Testis (tissue), 3 donors: ENCODE data around the gene KLHL13. TPM values are rescaled to one million over a fixed set of nuclear protein-coding genes. Genes with fewer than 3 reads are reported as not detected.
"Not testable (repeated sequence)": the region's sequence is repeated elsewhere in the genome, so short reads cannot be mapped to it uniquely, and the experiment has no call there.

Source experiments
- DNase-seq: peaks from one replicate; pipeline ENCODE4 v3.0.0-alpha.2; 2019
- H3K27ac ChIP-seq, 2 donors: fragments of 200-600 bp; sonication (generic); one replicate each; pipeline ENCODE4 v1.5.1; 2019
- H3K27me3 ChIP-seq: fragments of 200-600 bp; sonication (generic); one replicate; pipeline ENCODE4 v1.5.1; 2019
- H3K36me3 ChIP-seq: fragments of 200-600 bp; sonication (generic); one replicate; pipeline ENCODE4 v1.5.1; 2017; ENCODE audit warnings: low read depth; ENCODE audit errors: missing control alignments
- H3K4me1 ChIP-seq: fragments of 200-600 bp; sonication (generic); one replicate; pipeline ENCODE4 v1.5.1; 2019
- H3K4me3 ChIP-seq, 2 donors: fragments of 200-600 bp; sonication (generic); one replicate each; pipeline ENCODE4 v1.5.1; 2017 to 2019
- H3K9me3 ChIP-seq: fragments of 200-600 bp; sonication (generic); one replicate; pipeline ENCODE4 v1.5.1; 2017
- CTCF ChIP-seq, 3 experiments: fragments of 450-650 bp in 2 of 3; fragments of 200-600 bp in 1 of 3; sonication (generic) in 1 of 3; IDR thresholded peaks; one replicate each; pipeline ENCODE4 v1.5.1; 2016 to 2019; ENCODE audit warnings: antibody characterized with exemption in 3 of 3, mild to moderate bottlenecking in 2 of 3, moderate library complexity in 1 of 3
- POLR2A ChIP-seq: fragments of 450-650 bp; IDR thresholded peaks from one replicate; pipeline ENCODE4 v1.6.1; 2017; ENCODE audit warnings: antibody characterized with exemption, mild to moderate bottlenecking, moderate library complexity
- WGBS, 2 donors: methylation state at CpG; one replicate each; pipeline ENCODE4 v1.1.5; 2018; 5-methylcytosine and 5-hydroxymethylcytosine counted together
- intact Hi-C: fragments of 100-400 bp; cut with DNase I; formaldehyde crosslinking; loops from one replicate; pipeline ENCODE4 v1.15.1; 2023; ENCODE audit warnings: low total_unique reads
- polyA plus RNA-seq: library from polyadenylated mRNA; stranded (reverse); fragments of 350-450 nt; fragmentation: Illumina TruSeq; extraction: RNeasy Lipid Tissue Mini Kit (QIAGEN cat#74804); gene quantifications from one replicate; pipeline ENCODE4 v1.2.3, GENCODE V29; 2014; ENCODE audit warnings: low read depth, low replicate concordance; ENCODE audit not compliant: insufficient read depth
- total RNA-seq, 2 donors: library from RNA; depleted of rRNA; stranded (reverse); fragments of >200 nt; gene quantifications; one replicate each; pipeline ENCODE4 v1.2.3, GENCODE V29; 2016

The KLHL13 gene
- total and polyA plus RNA-seq, 3 donors from 2014 or later = 6.5 to 8.9 (median 6.6) TPM

DNA sequence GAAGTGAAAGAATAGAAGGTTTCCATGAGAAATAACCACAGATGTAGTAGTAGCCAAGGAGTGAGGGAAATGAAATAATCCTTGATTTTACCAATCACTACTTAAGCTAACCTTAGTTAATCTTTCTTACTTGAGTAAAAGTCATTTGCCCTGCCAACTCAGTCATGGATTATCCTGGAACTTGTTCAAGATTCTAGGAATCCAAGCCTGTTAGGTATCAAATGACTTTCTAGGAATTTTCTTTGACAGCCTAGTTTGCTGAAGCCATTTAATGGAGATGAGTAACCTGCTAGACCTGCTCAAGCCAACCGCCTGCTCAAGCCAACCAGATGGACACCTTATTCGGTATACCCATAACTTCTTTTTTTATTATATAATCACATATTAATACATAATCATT lies 180.5 kb downstream of the KLHL13 start:
- 96 to 97% methylated on average over 2 of the region's 2 CpGs for WGBS, 2 donors
- DNase-seq = no peak
- no peaks in the 10 kb centered on the region for H3K36me3 ChIP-seq
- H3K27me3 ChIP-seq = no peaks in the 10 kb centered on the region
- H3K4me1 ChIP-seq = no peaks in the 10 kb centered on the region
- no peak overlapping the region for H3K27ac ChIP-seq
- no peaks in the 10 kb centered on the region for H3K9me3 ChIP-seq
- no peak for TF ChIP-seq POLR2A
- no peak for TF ChIP-seq CTCF (IDR thresholded peaks at IDR 0.05)
- no peak overlapping the region for H3K4me3 ChIP-seq
- intact Hi-C loops = no loop called here

DNA sequence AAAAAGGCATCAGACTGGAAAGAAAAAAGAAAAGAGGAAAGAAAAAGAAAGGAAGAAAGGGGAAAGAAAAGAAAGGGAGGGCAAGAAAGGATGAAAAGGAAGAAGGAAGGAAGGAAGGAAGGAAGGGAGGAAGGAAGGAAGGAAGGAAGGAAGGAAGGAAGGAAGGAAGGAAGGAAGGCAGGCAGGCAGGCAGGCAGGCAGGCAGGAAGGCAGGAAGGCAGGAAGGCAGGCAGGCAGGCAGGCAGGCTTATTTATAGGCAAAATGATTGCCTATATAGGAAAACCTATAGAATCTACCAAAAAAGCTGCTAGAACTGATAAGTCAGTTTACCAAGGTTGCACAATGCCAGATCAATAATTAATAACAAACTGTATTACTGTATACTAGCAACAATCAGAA lies 186.5 kb downstream of the KLHL13 start:
- DNase-seq, H3K4me1 ChIP-seq, H3K9me3 ChIP-seq, H3K27ac ChIP-seq, H3K4me3 ChIP-seq, intact Hi-C loops, H3K27me3 ChIP-seq, H3K36me3 ChIP-seq: not testable (repeated sequence)

DNA sequence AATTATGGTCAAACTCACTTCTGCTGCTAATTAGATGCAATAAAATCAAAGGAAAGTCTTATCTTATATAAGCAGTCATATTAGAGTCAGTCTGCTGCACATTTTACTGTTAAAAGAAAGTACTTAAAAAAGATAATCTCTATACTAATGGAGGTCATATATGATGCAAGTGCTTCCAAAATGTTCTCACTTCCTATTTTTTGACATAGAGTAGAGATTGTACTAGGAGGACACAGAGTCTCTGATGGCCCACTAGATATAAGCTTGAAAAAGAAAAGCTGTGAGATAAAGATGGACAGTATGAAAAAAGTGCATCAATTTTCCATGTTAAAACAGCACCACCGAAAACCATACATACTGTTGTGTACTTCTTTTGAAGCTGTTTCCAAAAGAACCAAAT lies 196.9 kb downstream of the KLHL13 start:
- Histone ChIP-seq H3K36me3 (no peaks in the 10 kb centered on the region), H3K27me3 (no peaks in the 10 kb centered on the region), H3K4me3 (no peak overlapping the region), H3K4me1 (no peaks in the 10 kb centered on the region), H3K9me3 (no peaks in the 10 kb centered on the region), H3K27ac (no peak overlapping the region)
- 100% methylated on average over 1 of the region's 1 CpG for WGBS, 2 donors
- DNase-seq = no peak
- TF ChIP-seq POLR2A = no peak
- TF ChIP-seq CTCF (IDR thresholded peaks at IDR 0.05) = no peak
- intact Hi-C loops = no loop called here

GRCh38 chrX:117910216-117910615 lies 206.4 kb downstream of the KLHL13 start:
- H3K4me3 ChIP-seq = no peak overlapping the region
- no peak for DNase-seq
- H3K27me3 ChIP-seq = no peaks in the 10 kb centered on the region
- no peak overlapping the region for H3K27ac ChIP-seq
- H3K9me3 ChIP-seq = no peaks in the 10 kb centered on the region
- TF ChIP-seq POLR2A = no peak
- no peak for TF ChIP-seq CTCF (IDR thresholded peaks at IDR 0.05)
- intact Hi-C loops = no loop called here
- no peaks in the 10 kb centered on the region for H3K36me3 ChIP-seq
- H3K4me1 ChIP-seq = no peaks in the 10 kb centered on the region
- 86 to 89% methylated on average over 1 of the region's 1 CpG for WGBS, 2 donors

DNA sequence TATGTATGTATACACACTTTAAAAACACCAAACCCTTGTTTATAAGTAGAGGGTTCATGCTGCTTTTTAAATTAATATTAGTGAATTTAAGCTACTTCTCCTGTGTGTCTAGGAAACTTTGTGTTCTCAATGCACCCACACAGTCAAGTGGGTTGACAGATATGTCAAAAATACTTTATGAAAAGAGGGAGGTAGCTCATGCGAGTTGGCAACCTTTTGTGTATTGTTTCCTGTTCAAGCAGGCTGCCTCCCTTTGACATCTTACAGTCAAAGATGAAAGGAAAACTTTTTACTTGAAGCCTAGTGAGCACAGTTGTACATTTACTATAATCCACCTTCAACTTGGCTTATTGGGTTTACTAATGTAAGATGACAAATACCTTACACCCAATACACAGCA lies 218.4 kb downstream of the KLHL13 start:
- TF ChIP-seq POLR2A (no peak), CTCF (IDR thresholded peaks at IDR 0.05) (no peak)
- 54 to 63% methylated on average over 1 of the region's 1 CpG for WGBS, 2 donors
- no peaks in the 10 kb centered on the region for H3K9me3 ChIP-seq
- no peak overlapping the region for H3K27ac ChIP-seq
- no peaks in the 10 kb centered on the region for H3K27me3 ChIP-seq
- H3K4me3 ChIP-seq = no peak overlapping the region
- DNase-seq = no peak
- H3K4me1 ChIP-seq = no peaks in the 10 kb centered on the region
- no peaks in the 10 kb centered on the region for H3K36me3 ChIP-seq
- intact Hi-C loops = no loop called here
